GM19239 (cell line): ENCODE data around the gene SETD2.
A peak's percentile ranks its signal among the peaks of the same experiment; 100 is the strongest.

ENCODE experiments used
- DNase-seq: peaks from one replicate; pipeline ENCODE4 v3.0.0; 2011; ENCODE audit warnings: low spot score; ENCODE audit not compliant: insufficient read length
- FAIRE-seq: peaks from 2 replicates; lab custom pipeline; 2011; peaks lifted over from hg19 to GRCh38; lab: Jason Lieb, UNC

SETD2 gene

GRCh38 chr3:47016086-47016933, 147.6 kb downstream of the SETD2 start:
- DNase-seq (no peak), FAIRE-seq (peak; percentile 56)

- DNase-seq (no peak), FAIRE-seq (no peak)
These were observed 148.8 kb downstream of the SETD2 start for GRCh38 chr3:47015151-47015550.

- DNase-seq (no peak), FAIRE-seq (no peak)
These were observed 149.9 kb downstream of the SETD2 start for GRCh38 chr3:47014036-47014435.

GRCh38 chr3:47013231-47013630, 150.7 kb downstream of the SETD2 start:
- DNase-seq (no peak), FAIRE-seq (no peak)

- FAIRE-seq (no peak), DNase-seq (no peak)
These were observed 151.3 kb downstream of the SETD2 start for GRCh38 chr3:47012342-47013230.

GRCh38 chr3:47011371-47011770, 152.5 kb downstream of the SETD2 start:
- no peak for DNase-seq
- FAIRE-seq = no peak

- DNase-seq = no peak
- no peak for FAIRE-seq
These were observed 153.0 kb downstream of the SETD2 start for GRCh38 chr3:47010910-47011309.

- DNase-seq (no peak), FAIRE-seq (no peak)
These were observed 153.7 kb downstream of the SETD2 start for GRCh38 chr3:47010111-47010712.

- DNase-seq = peak; percentile 96
These were observed 154.4 kb downstream of the SETD2 start for GRCh38 chr3:47009225-47010110.

GRCh38 chr3:47008851-47009224, 155.1 kb downstream of the SETD2 start:
- DNase-seq = no peak
- FAIRE-seq = peak; percentile 18

More at GRCh38 chr3:47009225-47010110, 154.4 kb downstream of the SETD2 start:
- peak; percentile 58 for FAIRE-seq

GRCh38 chr3:47008234-47008796, 155.6 kb downstream of the SETD2 start:
- DNase-seq = no peak
- FAIRE-seq = peak; percentile 42

GRCh38 chr3:47007482-47008233, 156.3 kb downstream of the SETD2 start:
- DNase-seq (no peak), FAIRE-seq (no peak)

- no peak for FAIRE-seq
- DNase-seq = no peak
These were observed 156.9 kb downstream of the SETD2 start for GRCh38 chr3:47007001-47007400.

- FAIRE-seq (no peak), DNase-seq (no peak)
These were observed 157.7 kb downstream of the SETD2 start for GRCh38 chr3:47006145-47006651.

GRCh38 chr3:47005212-47006144, 158.4 kb downstream of the SETD2 start:
- FAIRE-seq (no peak), DNase-seq (no peak)

GRCh38 chr3:47004369-47005211, 159.3 kb downstream of the SETD2 start:
- no peak for FAIRE-seq
- DNase-seq = no peak
